Tibial nerve (tissue), 4 donors: ENCODE data around the gene FXYD1.

ENCODE experiments used
- CTCF ChIP-seq, 5 experiments: fragments of 200-600 bp in 3 of 5; fragments of 450-650 bp in 2 of 5; sonication (generic) in 3 of 5; IDR thresholded peaks; one replicate each; pipeline ENCODE4 v1.5.1; 2016 to 2019; ENCODE audit warnings: antibody characterized with exemption in 5 of 5, mild to moderate bottlenecking in 3 of 5, moderate library complexity in 2 of 5
- EP300 ChIP-seq, 2 donors: sonication (generic); formaldehyde crosslinking; IDR thresholded peaks; one replicate each; pipeline ENCODE4 v1.6.1; 2017; ENCODE audit warnings: antibody characterized with exemption in 2 of 2, mild to moderate bottlenecking in 1 of 2
- POLR2A ChIP-seq, 2 donors: fragments of 450-650 bp; IDR thresholded peaks; one replicate each; pipeline ENCODE4 v1.6.1; 2017; ENCODE audit warnings: antibody characterized with exemption in 2 of 2, mild to moderate bottlenecking in 2 of 2, moderate library complexity in 2 of 2

- TF ChIP-seq POLR2A (IDR thresholded peaks at IDR 0.05) = no peak
- TF ChIP-seq CTCF (IDR thresholded peaks at IDR 0.05) = peak in 3 of 5 experiments; percentile 74 to 87 (median 77)
- no peak for TF ChIP-seq EP300 (IDR thresholded peaks at IDR 0.05)
These were observed 4.1 kb downstream of the FXYD1 start for GRCh38 chr19:35142606-35143230.
